Subcutaneous adipose tissue (tissue), 4 donors: ENCODE data around the gene KIAA0319L. TPM values are rescaled to one million over a fixed set of nuclear protein-coding genes. Genes with fewer than 3 reads are reported as not detected.

ENCODE experiments used
- total RNA-seq, 4 donors: library from RNA; depleted of rRNA; stranded (reverse); fragments of >200 nt; gene quantifications; one replicate each; pipeline ENCODE4 v1.1.0, GENCODE V29; 2016
- TF ChIP-seq, protein P1 (sequence below): fragments of 450-650 bp; IDR thresholded peaks from one replicate; pipeline ENCODE4 v1.5.1; 2016; ENCODE audit warnings: low read depth, mild to moderate bottlenecking, control low read depth, antibody characterized with exemption, moderate library complexity

Gene KIAA0319L
- total RNA-seq, 4 donors from 2014 or later = 35.9 to 77.6 (median 61.8) TPM

DNA sequence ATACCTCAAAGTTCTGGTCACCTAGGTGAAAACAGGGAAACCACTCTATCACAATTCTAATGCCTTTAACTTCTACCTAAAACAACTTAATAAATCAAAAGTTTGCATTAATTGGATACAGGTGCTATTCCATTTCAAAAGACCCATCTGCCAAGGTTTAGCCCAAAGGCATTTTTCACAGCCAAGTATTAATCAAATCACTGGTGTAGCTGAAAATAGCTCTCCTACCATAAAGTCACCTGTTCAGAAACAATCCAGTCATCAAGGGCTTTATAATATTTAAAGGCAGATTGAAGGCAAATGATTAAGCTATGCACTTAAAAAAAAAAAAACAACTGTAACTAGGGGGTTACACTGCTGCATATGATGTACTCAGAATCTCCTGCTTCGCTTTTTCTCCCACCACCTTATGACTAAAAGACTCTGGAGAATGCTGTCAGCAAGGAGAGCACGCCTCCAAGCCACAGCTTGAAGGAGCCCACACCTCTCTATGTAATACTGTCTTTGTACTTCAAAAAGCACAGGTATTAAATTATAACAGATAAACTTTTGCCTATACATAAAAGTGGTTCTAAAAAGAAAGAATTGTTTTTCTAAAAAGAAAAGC lies 20.5 kb downstream of the KIAA0319L start:
- TF ChIP-seq, protein P1, sequence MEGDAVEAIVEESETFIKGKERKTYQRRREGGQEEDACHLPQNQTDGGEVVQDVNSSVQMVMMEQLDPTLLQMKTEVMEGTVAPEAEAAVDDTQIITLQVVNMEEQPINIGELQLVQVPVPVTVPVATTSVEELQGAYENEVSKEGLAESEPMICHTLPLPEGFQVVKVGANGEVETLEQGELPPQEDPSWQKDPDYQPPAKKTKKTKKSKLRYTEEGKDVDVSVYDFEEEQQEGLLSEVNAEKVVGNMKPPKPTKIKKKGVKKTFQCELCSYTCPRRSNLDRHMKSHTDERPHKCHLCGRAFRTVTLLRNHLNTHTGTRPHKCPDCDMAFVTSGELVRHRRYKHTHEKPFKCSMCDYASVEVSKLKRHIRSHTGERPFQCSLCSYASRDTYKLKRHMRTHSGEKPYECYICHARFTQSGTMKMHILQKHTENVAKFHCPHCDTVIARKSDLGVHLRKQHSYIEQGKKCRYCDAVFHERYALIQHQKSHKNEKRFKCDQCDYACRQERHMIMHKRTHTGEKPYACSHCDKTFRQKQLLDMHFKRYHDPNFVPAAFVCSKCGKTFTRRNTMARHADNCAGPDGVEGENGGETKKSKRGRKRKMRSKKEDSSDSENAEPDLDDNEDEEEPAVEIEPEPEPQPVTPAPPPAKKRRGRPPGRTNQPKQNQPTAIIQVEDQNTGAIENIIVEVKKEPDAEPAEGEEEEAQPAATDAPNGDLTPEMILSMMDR = no peak

DNA sequence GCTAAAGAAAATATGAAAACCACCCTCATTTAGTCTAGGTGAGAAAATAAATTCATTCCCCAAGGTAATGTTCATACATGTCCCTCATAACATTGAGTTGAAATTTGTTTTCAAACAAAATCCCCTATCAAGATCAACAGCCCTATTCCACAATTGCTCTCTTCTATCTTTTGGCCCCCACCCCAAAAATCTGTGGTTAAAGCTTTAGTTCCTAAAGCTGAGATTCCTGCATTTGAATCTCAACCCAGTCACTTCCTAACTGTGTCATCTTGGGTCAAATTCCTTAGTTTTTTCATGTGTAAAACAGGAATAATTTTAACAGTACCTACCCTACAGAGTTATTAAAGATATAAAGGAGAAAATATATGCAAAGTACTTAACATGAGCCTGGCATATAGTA lies 22.0 kb downstream of the KIAA0319L start:
- TF ChIP-seq, protein P1 = no peak

DNA sequence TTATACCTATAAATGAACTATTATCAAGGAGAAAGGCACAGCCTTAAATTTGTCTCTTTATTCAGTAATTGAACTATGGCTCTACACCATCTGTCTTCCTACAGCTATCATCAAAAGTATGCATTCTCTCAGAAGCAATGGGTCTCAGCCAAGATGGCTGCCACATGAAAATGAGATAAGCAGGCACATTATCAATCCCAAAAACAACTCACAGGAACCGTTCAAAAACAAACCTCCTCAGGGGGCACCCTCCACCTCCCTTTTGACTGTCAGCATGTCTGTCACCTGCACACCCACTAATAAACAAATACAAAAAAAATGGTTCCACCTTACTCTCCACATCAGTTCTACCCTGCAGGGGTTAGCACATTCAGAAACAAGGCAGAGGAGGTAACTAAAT lies 23.6 kb downstream of the KIAA0319L start:
- TF ChIP-seq, protein P1 = no peak

- TF ChIP-seq, protein P1 = no peak
Measured at GRCh38 chr1:35532497-35533223, 24.5 kb downstream of the KIAA0319L start.

DNA sequence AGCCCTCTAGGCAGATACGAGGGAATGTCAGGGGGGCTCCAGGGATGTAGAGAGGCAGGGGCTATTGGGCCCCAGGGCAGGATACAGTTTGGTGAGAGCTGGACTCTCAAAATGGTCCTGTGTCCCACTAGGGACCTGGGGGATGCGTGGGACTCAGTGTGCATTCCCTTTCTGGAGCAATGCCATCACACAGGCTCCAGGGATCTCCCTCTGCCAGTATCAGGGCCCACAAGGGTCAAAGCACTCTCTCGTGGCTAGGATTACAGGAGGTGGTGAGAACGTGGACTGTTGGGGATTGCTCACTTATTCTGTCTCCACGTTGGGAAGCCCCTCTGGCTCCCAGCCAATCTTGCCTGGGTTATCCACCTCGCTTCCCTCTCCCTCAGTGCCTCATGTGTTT lies 25.8 kb downstream of the KIAA0319L start:
- TF ChIP-seq, protein P1 = no peak

- TF ChIP-seq, protein P1 = no peak
Measured at GRCh38 chr1:35530946-35531345, 26.3 kb downstream of the KIAA0319L start.

DNA sequence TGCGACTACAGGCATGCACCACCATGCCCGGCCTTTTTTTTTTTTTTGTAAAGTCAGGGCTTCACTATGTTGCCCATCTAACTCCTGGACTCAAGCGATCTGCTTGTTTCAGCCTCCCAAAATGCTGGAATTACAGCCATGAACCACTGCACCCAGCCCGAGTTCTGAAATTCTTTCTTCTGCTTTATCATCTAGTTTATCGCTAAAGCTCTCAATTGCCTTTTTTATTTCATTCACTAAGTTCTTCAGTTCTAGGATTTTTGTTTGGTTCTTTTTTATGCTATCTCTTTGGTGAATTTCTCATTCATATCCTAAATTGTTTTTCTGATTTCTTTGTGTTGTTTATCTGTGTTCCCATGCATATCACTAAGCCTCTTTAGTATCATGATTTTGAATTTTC lies 27.0 kb downstream of the KIAA0319L start:
- TF ChIP-seq, protein P1 = no peak
